OCI-LY7 (cell line): ENCODE results near the gene GRM4. TPM values are rescaled to one million over a fixed set of nuclear protein-coding genes. Genes with fewer than 3 reads are reported as not detected.

Experiments used
- BruUV-seq: library from RNA; stranded (reverse); fragments of 400-500 nt; replicated peaks from 2 replicates; lab custom pipeline; 2021; lab: Mats Ljungman, UMichigan
- CTCF ChIA-PET: fragments of 300-600 bp; sonication (Branson Sonifier 250); formaldehyde crosslinking; loops from one replicate; lab custom pipeline; 2022; ENCODE audit warnings: antibody characterized with exemption; ENCODE audit not compliant: unreplicated experiment; lab: Charles Lee
- POLR2A ChIA-PET: fragments of 300-600 bp; sonication (Branson Sonifier 250); formaldehyde crosslinking; loops from one replicate; lab custom pipeline; 2022; ENCODE audit warnings: antibody characterized with exemption; lab: Charles Lee
- DNase-seq: peaks from one replicate; pipeline ENCODE4 v3.0.0-alpha.2; 2015; ENCODE audit warnings: low spot score
- H2AFZ ChIP-seq: fragments of 200-600 bp; sonication (generic), shearing (Covaris generic); 2 replicates; pipeline ENCODE4 v1.6.1; 2014; ENCODE audit warnings: mild to moderate bottlenecking, antibody characterized with exemption, low read length, moderate library complexity
- H3K27ac ChIP-seq: fragments of 200-600 bp; sonication (generic); 2 replicates; pipeline ENCODE4 v1.5.1; 2014; ENCODE audit warnings: mixed run types, low read depth, mild to moderate bottlenecking, moderate library complexity, low read length, inconsistent platforms; ENCODE audit not compliant: poor library complexity, severe bottlenecking
- H3K36me3 ChIP-seq: fragments of 200-600 bp; sonication (generic); 2 replicates; pipeline ENCODE4 v1.6.1; 2014; ENCODE audit warnings: mild to moderate bottlenecking, antibody characterized with exemption, low read length, moderate library complexity, mixed read lengths; ENCODE audit not compliant: insufficient read depth
- H3K4me1 ChIP-seq: fragments of 200-600 bp; sonication (generic); 2 replicates; pipeline ENCODE4 v1.5.1; 2014; ENCODE audit warnings: mild to moderate bottlenecking, low read length; ENCODE audit not compliant: insufficient read depth, poor library complexity, severe bottlenecking
- H3K4me2 ChIP-seq: fragments of 200-600 bp; sonication (generic); 2 replicates; pipeline ENCODE4 v1.6.1; 2014; ENCODE audit warnings: mild to moderate bottlenecking, low read length
- H3K4me3 ChIP-seq: fragments of 200-600 bp; sonication (generic); 2 replicates; pipeline ENCODE4 v1.5.1; 2014; ENCODE audit warnings: mild to moderate bottlenecking, low read depth, low read length; ENCODE audit not compliant: poor library complexity, severe bottlenecking
- H3K79me2 ChIP-seq: fragments of 200-600 bp; sonication (generic); 2 replicates; pipeline ENCODE4 v1.6.1; 2016; ENCODE audit warnings: low read depth, mild to moderate bottlenecking, low read length, moderate library complexity, mixed read lengths; ENCODE audit not compliant: insufficient read depth
- H3K9me2 ChIP-seq: fragments of 200-600 bp; sonication (generic); 2 replicates; pipeline ENCODE4 v1.6.1; 2016; ENCODE audit warnings: mild to moderate bottlenecking, low read length, mixed read lengths; ENCODE audit not compliant: insufficient read depth
- H3K9me3 ChIP-seq: fragments of 200-600 bp; sonication (generic); 2 replicates; pipeline ENCODE4 v1.6.1; 2014; ENCODE audit warnings: mild to moderate bottlenecking, mixed run types, low read length, mixed read lengths
- H4K20me1 ChIP-seq: fragments of 200-600 bp; sonication (generic); 2 replicates; pipeline ENCODE4 v1.6.1; 2014; ENCODE audit warnings: mild to moderate bottlenecking, antibody characterized with exemption, low read length, moderate library complexity, mixed read lengths; ENCODE audit not compliant: insufficient read depth
- EZH2phosphoT487 ChIP-seq: fragments of 200-600 bp; sonication (generic); IDR thresholded peaks from 2 replicates; pipeline ENCODE4 v1.6.1; 2018; ENCODE audit warnings: low read depth, borderline replicate concordance, mild to moderate bottlenecking, mixed run types, antibody characterized with exemption, low read length, moderate library complexity, mixed read lengths
- intact Hi-C: fragments of 100-400 bp; cut with micrococcal nuclease; formaldehyde crosslinking; loops from one replicate; pipeline ENCODE4 v1.10.0; 2022; ENCODE audit not compliant: unreplicated experiment
- total RNA-seq, 2 experiments: library from RNA; depleted of rRNA in 1 of 2; stranded (reverse); fragments of >200 nt in 1 of 2; shearing (Covaris generic) in 1 of 2; gene quantifications; 2 replicates each; pipeline ENCODE4 v1.2.3, GENCODE V29; 2014 to 2022
- TF ChIP-seq, protein P1 (sequence below): fragments of 200-600 bp; sonication (generic); conservative IDR thresholded peaks from 2 replicates; pipeline ENCODE4 v1.5.1; 2014; ENCODE audit warnings: mild to moderate bottlenecking, antibody characterized with exemption, low read length, moderate library complexity, mixed read lengths

GRM4 gene
- total RNA-seq, 2 experiments from 2014 or later = 0.73 to 1.3 TPM

DNA sequence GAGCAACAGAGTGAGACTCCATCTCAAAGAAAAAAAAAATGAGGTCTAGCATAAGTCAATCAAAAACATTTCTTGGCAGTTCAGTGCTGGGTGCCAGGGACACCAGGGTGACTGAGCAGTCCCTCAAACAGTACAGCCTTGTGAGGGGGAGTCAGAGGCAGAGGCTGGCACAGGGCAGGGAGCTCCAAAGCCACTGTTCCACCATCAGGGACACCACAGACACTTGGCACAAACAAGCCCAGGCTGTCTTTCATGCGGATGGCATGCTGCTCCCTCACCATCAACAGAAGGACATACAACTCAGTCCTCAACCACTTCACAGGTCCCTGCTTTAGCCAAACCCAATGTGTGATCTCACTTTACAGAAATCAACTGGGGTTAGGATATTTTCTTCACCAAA lies 36.0 kb upstream of the GRM4 start:
- no peak overlapping the region for H3K4me3 ChIP-seq
- CTCF ChIA-PET = no interaction called here
- no peaks in the 10 kb centered on the region for H4K20me1 ChIP-seq
- intact Hi-C loops = no loop called here
- peaks cover 8% of the 10 kb centered on the region; the same call in 1 of the 2 replicates for H3K9me3 ChIP-seq
- POLR2A ChIA-PET = no interaction called here
- BruUV-seq = no TSS peak
- no peaks in the 10 kb centered on the region for H3K79me2 ChIP-seq
- H2AFZ ChIP-seq = no peak overlapping the region
- H3K36me3 ChIP-seq = no peaks in the 10 kb centered on the region
- H3K4me2 ChIP-seq = no peak overlapping the region
- no peaks in the 10 kb centered on the region for H3K9me2 ChIP-seq
- TF ChIP-seq EZH2phosphoT487 = no peak
- TF ChIP-seq, protein P1, sequence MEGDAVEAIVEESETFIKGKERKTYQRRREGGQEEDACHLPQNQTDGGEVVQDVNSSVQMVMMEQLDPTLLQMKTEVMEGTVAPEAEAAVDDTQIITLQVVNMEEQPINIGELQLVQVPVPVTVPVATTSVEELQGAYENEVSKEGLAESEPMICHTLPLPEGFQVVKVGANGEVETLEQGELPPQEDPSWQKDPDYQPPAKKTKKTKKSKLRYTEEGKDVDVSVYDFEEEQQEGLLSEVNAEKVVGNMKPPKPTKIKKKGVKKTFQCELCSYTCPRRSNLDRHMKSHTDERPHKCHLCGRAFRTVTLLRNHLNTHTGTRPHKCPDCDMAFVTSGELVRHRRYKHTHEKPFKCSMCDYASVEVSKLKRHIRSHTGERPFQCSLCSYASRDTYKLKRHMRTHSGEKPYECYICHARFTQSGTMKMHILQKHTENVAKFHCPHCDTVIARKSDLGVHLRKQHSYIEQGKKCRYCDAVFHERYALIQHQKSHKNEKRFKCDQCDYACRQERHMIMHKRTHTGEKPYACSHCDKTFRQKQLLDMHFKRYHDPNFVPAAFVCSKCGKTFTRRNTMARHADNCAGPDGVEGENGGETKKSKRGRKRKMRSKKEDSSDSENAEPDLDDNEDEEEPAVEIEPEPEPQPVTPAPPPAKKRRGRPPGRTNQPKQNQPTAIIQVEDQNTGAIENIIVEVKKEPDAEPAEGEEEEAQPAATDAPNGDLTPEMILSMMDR = no peak
- no peak overlapping the region for H3K27ac ChIP-seq
- peaks cover 14% of the 10 kb centered on the region for H3K4me1 ChIP-seq
- DNase-seq = no peak

DNA sequence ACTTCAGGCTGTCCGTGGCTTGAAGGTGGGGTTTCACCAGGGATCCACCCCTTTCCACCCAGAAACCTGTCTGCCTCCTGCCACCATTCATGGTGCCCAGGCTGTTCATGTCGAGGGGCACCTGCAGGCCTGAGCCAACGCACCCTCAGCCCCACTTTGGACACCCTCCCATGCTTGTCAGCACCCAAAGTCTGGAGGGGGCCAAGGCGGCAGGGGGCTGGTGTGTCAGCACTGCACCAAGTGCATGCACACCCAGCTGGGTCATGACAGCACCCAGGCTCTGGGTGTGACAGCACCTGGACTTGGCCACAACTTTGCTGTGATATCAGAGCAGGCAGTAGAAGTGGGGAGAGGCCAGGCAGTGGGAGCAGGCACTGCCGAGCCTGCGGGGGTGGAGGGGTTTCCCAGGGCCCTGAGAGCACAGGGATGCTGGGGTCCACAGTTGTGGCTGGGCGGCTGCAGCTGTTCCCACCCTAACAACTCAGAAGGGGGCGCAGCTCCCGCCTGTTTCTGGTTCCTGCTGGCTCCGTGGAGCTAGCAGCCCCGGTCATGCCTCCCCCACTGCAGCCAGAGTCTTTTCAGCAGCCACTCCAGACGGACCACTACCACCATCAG lies 33.3 kb upstream of the GRM4 start:
- TF ChIP-seq, protein P1 = 0 out of 2 replicates have a peak, but pooled peaks have one; percentile 22
- TF ChIP-seq EZH2phosphoT487 = no peak
- no peaks in the 10 kb centered on the region for H3K36me3 ChIP-seq
- peaks cover 14% of the 10 kb centered on the region for H3K4me1 ChIP-seq
- CTCF ChIA-PET = no interaction called here
- POLR2A ChIA-PET = no interaction called here
- H3K9me2 ChIP-seq = no peaks in the 10 kb centered on the region
- peaks cover 8% of the 10 kb centered on the region; the same call in 1 of the 2 replicates for H3K9me3 ChIP-seq
- no peaks in the 10 kb centered on the region for H4K20me1 ChIP-seq
- H3K4me2 ChIP-seq = no peak overlapping the region
- H3K4me3 ChIP-seq = no peak overlapping the region
- no TSS peak for BruUV-seq
- H3K79me2 ChIP-seq = no peaks in the 10 kb centered on the region
- H2AFZ ChIP-seq = no peak overlapping the region
- intact Hi-C loops = no loop called here
- no peak overlapping the region for H3K27ac ChIP-seq
- DNase-seq = no peak

DNA sequence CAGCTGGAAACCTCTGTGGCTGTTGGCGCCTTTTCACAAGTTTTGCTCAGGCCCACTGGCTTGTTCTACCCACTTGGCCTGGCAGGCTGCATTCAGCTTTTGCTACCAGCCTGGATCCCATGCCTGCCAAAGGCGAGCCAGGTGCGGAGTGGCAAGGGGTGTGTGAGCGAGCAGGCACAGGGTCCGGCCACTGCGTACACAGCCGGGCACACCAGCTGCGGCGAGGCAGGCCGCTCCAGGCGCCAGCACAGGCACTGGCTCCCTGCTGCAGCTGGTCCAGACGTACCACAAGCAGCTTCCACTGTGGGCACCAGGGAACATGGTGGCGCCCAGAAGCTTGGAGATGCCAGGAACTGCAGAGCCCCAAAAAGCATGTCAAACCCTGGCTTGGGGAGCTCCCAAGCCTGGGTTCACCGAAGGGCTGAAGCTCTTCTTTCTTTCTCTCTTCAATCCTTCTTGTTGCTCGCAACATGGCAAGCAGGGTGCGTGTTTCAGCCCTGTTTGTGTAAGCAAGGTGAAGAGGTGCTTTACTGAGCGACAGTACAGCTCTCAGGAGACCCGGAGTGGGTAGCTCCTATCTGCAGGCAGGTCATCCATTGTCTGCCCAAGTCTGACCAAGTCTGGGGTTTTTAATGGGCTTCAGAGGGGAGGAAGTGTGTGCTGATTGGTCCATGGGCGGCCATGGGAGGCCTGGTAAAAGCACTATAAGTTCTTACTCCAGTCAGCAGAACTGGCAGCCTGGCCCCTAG lies 32.6 kb upstream of the GRM4 start:
- H3K79me2 ChIP-seq = no peaks in the 10 kb centered on the region
- POLR2A ChIA-PET = interaction anchor here (0.6 kb wide), 1 partner anchor 35 kb away, joined by 4 read pairs; no protein-coding TSS in a partner anchor
- intact Hi-C loops = no loop called here
- TF ChIP-seq, protein P1 = no peak
- TF ChIP-seq EZH2phosphoT487 = no peak
- no peak overlapping the region for H2AFZ ChIP-seq
- DNase-seq = no peak
- no peak overlapping the region for H3K4me2 ChIP-seq
- H3K36me3 ChIP-seq = no peaks in the 10 kb centered on the region
- H3K9me2 ChIP-seq = no peaks in the 10 kb centered on the region
- H3K4me1 ChIP-seq = peaks cover 12% of the 10 kb centered on the region
- H3K4me3 ChIP-seq = no peak overlapping the region
- H3K9me3 ChIP-seq = peaks cover 5% of the 10 kb centered on the region; the same call in 1 of the 2 replicates
- H4K20me1 ChIP-seq = no peaks in the 10 kb centered on the region
- no TSS peak for BruUV-seq
- H3K27ac ChIP-seq = no peak overlapping the region
- CTCF ChIA-PET = no interaction called here
